Tibial nerve (tissue), 4 donors: Measurements from ENCODE around the gene DOK5.

ENCODE experiments used
- EP300 ChIP-seq, 2 donors: sonication (generic); formaldehyde crosslinking; IDR thresholded peaks; one replicate each; pipeline ENCODE4 v1.6.1; 2017; ENCODE audit warnings: antibody characterized with exemption in 2 of 2, mild to moderate bottlenecking in 1 of 2
- POLR2A ChIP-seq, 2 donors: fragments of 450-650 bp; IDR thresholded peaks; one replicate each; pipeline ENCODE4 v1.6.1; 2017; ENCODE audit warnings: antibody characterized with exemption in 2 of 2, mild to moderate bottlenecking in 2 of 2, moderate library complexity in 2 of 2
- TF ChIP-seq, protein P1 (sequence below), 5 experiments: fragments of 200-600 bp in 3 of 5; fragments of 450-650 bp in 2 of 5; sonication (generic) in 3 of 5; IDR thresholded peaks; one replicate each; pipeline ENCODE4 v1.5.1; 2016 to 2019; ENCODE audit warnings: antibody characterized with exemption in 5 of 5, mild to moderate bottlenecking in 3 of 5, moderate library complexity in 2 of 5

DNA sequence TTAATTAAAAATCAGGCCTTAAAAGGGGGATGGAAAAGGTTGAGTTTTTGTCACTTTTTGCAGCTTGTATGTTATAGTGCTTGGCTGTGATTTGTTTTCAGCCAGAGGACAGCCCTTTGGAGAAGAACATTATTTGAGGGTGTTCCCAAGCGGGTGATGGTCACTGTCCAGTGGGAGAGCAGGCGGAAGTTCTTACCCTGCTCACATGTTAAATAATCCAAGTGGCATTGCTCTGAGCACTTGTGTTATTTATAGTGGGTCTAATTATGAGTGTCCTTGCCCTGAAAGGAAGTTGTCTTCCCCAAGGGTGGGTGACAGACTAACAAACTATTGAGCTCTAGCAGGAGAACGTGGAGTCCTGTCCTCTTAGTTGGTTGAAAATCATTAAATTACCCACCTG lies 49.5 kb downstream of the DOK5 start:
- TF ChIP-seq, protein P1, sequence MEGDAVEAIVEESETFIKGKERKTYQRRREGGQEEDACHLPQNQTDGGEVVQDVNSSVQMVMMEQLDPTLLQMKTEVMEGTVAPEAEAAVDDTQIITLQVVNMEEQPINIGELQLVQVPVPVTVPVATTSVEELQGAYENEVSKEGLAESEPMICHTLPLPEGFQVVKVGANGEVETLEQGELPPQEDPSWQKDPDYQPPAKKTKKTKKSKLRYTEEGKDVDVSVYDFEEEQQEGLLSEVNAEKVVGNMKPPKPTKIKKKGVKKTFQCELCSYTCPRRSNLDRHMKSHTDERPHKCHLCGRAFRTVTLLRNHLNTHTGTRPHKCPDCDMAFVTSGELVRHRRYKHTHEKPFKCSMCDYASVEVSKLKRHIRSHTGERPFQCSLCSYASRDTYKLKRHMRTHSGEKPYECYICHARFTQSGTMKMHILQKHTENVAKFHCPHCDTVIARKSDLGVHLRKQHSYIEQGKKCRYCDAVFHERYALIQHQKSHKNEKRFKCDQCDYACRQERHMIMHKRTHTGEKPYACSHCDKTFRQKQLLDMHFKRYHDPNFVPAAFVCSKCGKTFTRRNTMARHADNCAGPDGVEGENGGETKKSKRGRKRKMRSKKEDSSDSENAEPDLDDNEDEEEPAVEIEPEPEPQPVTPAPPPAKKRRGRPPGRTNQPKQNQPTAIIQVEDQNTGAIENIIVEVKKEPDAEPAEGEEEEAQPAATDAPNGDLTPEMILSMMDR (IDR thresholded peaks at IDR 0.05): no peak
- no peak for TF ChIP-seq POLR2A (IDR thresholded peaks at IDR 0.05)
- no peak for TF ChIP-seq EP300 (IDR thresholded peaks at IDR 0.05)
